ENCODE data around the gene LPO.

The LPO gene

DNA sequence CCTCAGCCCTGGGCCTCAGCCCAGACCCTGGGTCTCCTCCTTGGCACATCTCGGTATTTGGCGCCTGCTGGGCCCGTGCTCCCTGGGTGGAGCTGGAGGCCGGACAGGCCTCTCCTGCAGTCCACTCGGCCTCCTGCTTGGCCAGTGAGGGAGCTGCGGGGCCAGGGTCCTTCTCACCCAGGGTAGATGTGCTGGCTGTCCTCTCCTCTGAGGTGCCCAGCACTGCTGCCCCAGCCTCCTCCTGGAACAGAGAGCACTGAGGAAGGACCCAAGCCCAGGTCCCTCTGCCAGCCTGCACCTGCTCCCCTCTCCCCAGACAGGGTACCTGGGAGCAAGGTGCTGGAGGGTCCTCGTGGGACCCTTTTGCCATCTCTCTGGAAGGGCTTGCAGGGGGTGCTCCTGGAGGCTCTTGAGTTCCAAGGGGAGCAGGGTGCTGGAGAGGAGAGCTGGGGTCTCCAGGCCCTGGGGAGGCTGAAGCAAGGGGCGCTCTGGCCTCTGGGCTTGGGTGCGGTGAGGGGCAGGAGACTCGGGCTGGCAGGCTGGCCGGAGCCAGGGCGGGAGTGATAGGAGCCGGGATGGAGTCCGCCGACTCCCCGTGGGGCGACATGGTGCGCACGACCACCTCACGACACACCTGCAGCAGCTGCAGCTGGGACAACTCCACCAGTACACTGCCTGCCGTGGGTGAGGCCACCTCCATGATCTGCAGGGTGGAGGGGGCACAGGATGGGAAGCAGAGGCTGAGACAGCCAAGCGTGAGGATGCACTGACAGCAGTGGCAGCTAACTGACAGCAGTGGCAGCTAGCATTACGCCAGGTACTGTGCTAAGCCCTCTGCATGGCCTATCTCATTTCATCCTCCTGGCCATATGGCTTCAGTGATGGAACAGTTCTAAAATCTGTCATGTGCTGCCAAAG is 72.4 kb downstream of the LPO start:
- TF ChIP-seq CREB1 (IDR thresholded peaks at IDR 0.05; ENCODE audit: low read depth) (no peak), NFIC (IDR thresholded peaks at IDR 0.05) (no peak), FOXM1 (IDR thresholded peaks at IDR 0.05; ENCODE audit: borderline replicate concordance, low read depth) (no peak), YY1 (IDR thresholded peaks at IDR 0.05; ENCODE audit: low read depth) (no peak), EGR1 (IDR thresholded peaks at IDR 0.05) (no peak), TEAD4 (IDR thresholded peaks at IDR 0.05) (no peak), ZBTB7A (IDR thresholded peaks at IDR 0.05; ENCODE audit: low read depth) (no peak), TCF12 (IDR thresholded peaks at IDR 0.05; ENCODE audit: low read depth) (no peak), CEBPB (IDR thresholded peaks at IDR 0.05) (no peak), RAD21 (IDR thresholded peaks at IDR 0.05; ENCODE audit: low read depth) (no peak), TAF1 (IDR thresholded peaks at IDR 0.05; ENCODE audit: low read depth) (no peak), EP300 (IDR thresholded peaks at IDR 0.05; ENCODE audit: borderline replicate concordance) (no peak)
- TF ChIP-seq, protein P1, sequence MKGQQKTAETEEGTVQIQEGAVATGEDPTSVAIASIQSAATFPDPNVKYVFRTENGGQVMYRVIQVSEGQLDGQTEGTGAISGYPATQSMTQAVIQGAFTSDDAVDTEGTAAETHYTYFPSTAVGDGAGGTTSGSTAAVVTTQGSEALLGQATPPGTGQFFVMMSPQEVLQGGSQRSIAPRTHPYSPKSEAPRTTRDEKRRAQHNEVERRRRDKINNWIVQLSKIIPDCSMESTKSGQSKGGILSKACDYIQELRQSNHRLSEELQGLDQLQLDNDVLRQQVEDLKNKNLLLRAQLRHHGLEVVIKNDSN (IDR thresholded peaks at IDR 0.05): no peak
- TF ChIP-seq, protein P2, sequence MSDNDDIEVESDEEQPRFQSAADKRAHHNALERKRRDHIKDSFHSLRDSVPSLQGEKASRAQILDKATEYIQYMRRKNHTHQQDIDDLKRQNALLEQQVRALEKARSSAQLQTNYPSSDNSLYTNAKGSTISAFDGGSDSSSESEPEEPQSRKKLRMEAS (IDR thresholded peaks at IDR 0.05): no peak
- TF ChIP-seq, protein P3, sequence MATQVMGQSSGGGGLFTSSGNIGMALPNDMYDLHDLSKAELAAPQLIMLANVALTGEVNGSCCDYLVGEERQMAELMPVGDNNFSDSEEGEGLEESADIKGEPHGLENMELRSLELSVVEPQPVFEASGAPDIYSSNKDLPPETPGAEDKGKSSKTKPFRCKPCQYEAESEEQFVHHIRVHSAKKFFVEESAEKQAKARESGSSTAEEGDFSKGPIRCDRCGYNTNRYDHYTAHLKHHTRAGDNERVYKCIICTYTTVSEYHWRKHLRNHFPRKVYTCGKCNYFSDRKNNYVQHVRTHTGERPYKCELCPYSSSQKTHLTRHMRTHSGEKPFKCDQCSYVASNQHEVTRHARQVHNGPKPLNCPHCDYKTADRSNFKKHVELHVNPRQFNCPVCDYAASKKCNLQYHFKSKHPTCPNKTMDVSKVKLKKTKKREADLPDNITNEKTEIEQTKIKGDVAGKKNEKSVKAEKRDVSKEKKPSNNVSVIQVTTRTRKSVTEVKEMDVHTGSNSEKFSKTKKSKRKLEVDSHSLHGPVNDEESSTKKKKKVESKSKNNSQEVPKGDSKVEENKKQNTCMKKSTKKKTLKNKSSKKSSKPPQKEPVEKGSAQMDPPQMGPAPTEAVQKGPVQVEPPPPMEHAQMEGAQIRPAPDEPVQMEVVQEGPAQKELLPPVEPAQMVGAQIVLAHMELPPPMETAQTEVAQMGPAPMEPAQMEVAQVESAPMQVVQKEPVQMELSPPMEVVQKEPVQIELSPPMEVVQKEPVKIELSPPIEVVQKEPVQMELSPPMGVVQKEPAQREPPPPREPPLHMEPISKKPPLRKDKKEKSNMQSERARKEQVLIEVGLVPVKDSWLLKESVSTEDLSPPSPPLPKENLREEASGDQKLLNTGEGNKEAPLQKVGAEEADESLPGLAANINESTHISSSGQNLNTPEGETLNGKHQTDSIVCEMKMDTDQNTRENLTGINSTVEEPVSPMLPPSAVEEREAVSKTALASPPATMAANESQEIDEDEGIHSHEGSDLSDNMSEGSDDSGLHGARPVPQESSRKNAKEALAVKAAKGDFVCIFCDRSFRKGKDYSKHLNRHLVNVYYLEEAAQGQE (IDR thresholded peaks at IDR 0.05; ENCODE audit: low read depth): no peak

DNA sequence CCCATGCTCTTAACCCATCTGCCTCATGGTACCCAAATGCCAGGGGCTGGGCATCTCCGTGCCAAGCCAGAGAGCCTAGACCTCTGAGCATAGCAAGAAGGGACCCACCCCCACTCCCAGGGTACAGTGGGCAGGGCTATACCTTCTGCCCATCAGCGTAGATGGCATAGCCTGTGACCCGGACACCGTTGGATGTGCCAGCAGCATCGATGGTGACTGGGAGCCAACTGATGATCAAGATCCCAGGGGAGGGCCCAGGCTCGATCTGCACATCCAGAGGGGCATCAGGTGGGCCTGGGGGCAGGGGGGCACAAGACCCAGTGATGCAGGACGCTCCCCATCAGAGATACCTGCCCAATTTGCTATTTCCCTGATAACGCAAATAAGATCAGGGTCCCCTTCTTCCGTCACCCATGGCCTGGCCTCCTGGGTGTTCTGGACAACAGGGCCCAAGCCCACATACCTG is 73.1 kb downstream of the LPO start:
- TF ChIP-seq FOXM1 (IDR thresholded peaks at IDR 0.05; ENCODE audit: borderline replicate concordance, low read depth): no peak
- TF ChIP-seq, protein P3 (IDR thresholded peaks at IDR 0.05; ENCODE audit: low read depth): no peak
- TF ChIP-seq TAF1 (IDR thresholded peaks at IDR 0.05; ENCODE audit: low read depth): no peak
- TF ChIP-seq YY1 (IDR thresholded peaks at IDR 0.05; ENCODE audit: low read depth): no peak
- TF ChIP-seq NFIC (IDR thresholded peaks at IDR 0.05): no peak
- TF ChIP-seq CEBPB (IDR thresholded peaks at IDR 0.05): no peak
- TF ChIP-seq, protein P2 (IDR thresholded peaks at IDR 0.05): no peak
- no peak for TF ChIP-seq RAD21 (IDR thresholded peaks at IDR 0.05; ENCODE audit: low read depth)
- TF ChIP-seq EP300 (IDR thresholded peaks at IDR 0.05; ENCODE audit: borderline replicate concordance): no peak
- TF ChIP-seq, protein P1 (IDR thresholded peaks at IDR 0.05): no peak
- no peak for TF ChIP-seq TEAD4 (IDR thresholded peaks at IDR 0.05)
- no peak for TF ChIP-seq TCF12 (IDR thresholded peaks at IDR 0.05; ENCODE audit: low read depth)
- TF ChIP-seq CREB1 (IDR thresholded peaks at IDR 0.05; ENCODE audit: low read depth): no peak
- TF ChIP-seq ZBTB7A (IDR thresholded peaks at IDR 0.05; ENCODE audit: low read depth): no peak

DNA sequence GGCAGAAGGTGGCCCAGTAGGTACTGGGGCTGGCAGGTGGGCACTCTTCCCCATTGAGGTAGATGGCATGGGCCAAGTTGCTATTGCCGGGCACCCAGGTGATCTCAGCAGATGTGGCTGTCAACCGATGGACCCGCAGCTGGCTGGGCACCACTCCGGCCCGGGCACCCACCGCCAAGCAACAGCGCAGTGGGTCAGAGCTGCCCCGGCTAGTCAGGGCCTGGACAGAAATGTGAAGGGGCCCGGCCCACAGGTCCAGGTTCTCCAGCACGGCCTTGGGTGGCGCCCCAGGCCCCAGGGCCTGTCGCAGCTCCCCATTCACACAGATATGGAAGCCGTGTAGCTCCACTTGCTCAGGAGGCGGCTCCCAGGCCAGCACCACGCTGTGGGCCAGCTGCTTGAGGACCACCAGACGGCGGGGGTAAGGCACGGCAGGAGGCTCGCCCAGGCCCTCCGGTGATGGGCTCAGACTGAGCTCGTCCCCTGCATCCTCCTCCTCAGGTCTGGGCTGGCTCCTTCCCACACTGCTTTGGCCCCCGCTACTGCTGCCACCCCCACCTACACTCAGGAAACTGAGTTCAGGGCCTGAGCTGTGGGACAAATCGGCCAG is 73.7 kb downstream of the LPO start:
- TF ChIP-seq, protein P2 (IDR thresholded peaks at IDR 0.05): no peak
- TF ChIP-seq TAF1 (IDR thresholded peaks at IDR 0.05; ENCODE audit: low read depth) (no peak), RAD21 (IDR thresholded peaks at IDR 0.05; ENCODE audit: low read depth) (no peak), TCF12 (IDR thresholded peaks at IDR 0.05; ENCODE audit: low read depth) (no peak), CREB1 (IDR thresholded peaks at IDR 0.05; ENCODE audit: low read depth) (no peak), ZBTB7A (IDR thresholded peaks at IDR 0.05; ENCODE audit: low read depth) (no peak), FOXM1 (IDR thresholded peaks at IDR 0.05; ENCODE audit: borderline replicate concordance, low read depth) (no peak), EGR1 (IDR thresholded peaks at IDR 0.05) (no peak), EP300 (IDR thresholded peaks at IDR 0.05; ENCODE audit: borderline replicate concordance) (no peak), YY1 (IDR thresholded peaks at IDR 0.05; ENCODE audit: low read depth) (no peak), NFIC (IDR thresholded peaks at IDR 0.05) (no peak), TEAD4 (IDR thresholded peaks at IDR 0.05) (no peak), CEBPB (IDR thresholded peaks at IDR 0.05) (no peak)
- TF ChIP-seq, protein P1 (IDR thresholded peaks at IDR 0.05): no peak
- TF ChIP-seq, protein P3 (IDR thresholded peaks at IDR 0.05; ENCODE audit: low read depth): no peak
